Neural cell (in vitro differentiated cells): Measurements from ENCODE around the gene NT5C3A. TPM values are rescaled to one million over a fixed set of nuclear protein-coding genes. Genes with fewer than 3 reads are reported as not detected.

Experiments
- H2AFZ ChIP-seq: fragments of 200-600, 300-800 bp; sonication (generic), shearing (Covaris generic); 2 replicates; pipeline ENCODE4 v1.6.0; 2014; ENCODE audit warnings: low read depth, mild to moderate bottlenecking, antibody characterized with exemption, low read length, moderate library complexity
- H3F3A ChIP-seq: fragments of 200-600 bp; shearing (Covaris generic); 2 replicates; pipeline ENCODE4 v1.6.1; 2016; ENCODE audit warnings: mild to moderate bottlenecking, moderate library complexity, mixed read lengths, antibody characterized with exemption, low read length; ENCODE audit not compliant: insufficient read depth, poor library complexity, severe bottlenecking
- H3K27ac ChIP-seq: fragments of 200-600, 300-800 bp; sonication (generic), shearing (Covaris generic); 2 replicates; pipeline ENCODE4 v1.5.1; 2014; ENCODE audit warnings: mild to moderate bottlenecking, low read length, moderate library complexity
- H3K27me3 ChIP-seq: fragments of 300-800, 200-600 bp; sonication (generic), shearing (Covaris generic); 2 replicates; pipeline ENCODE4 v1.6.0; 2014; ENCODE audit warnings: mild to moderate bottlenecking, low read depth, low read length, moderate library complexity; ENCODE audit not compliant: insufficient read depth
- H3K36me3 ChIP-seq: fragments of 300-800, 200-600 bp; sonication (generic), shearing (Covaris generic); 2 replicates; pipeline ENCODE4 v1.5.1; 2014; ENCODE audit warnings: mild to moderate bottlenecking, antibody characterized with exemption, low read length, moderate library complexity; ENCODE audit not compliant: insufficient read depth
- H3K4me2 ChIP-seq: fragments of 300-800, 200-600 bp; sonication (generic), shearing (Covaris generic); 2 replicates; pipeline ENCODE4 v1.6.0; 2014; ENCODE audit warnings: mild to moderate bottlenecking, low read length
- H3K4me3 ChIP-seq: fragments of 300-800, 200-600 bp; sonication (generic), shearing (Covaris generic); 2 replicates; pipeline ENCODE4 v1.5.1; 2014; ENCODE audit warnings: mild to moderate bottlenecking, low read length, moderate library complexity
- H3K79me2 ChIP-seq: fragments of 200-600 bp; shearing (Covaris generic); replicated peaks from 2 replicates; pipeline ENCODE4 v1.6.0; 2014; ENCODE audit warnings: mild to moderate bottlenecking, low read length, moderate library complexity; ENCODE audit not compliant: insufficient read depth
- H3K9ac ChIP-seq: fragments of 300-800, 200-600 bp; sonication (generic), shearing (Covaris generic); 2 replicates; pipeline ENCODE4 v1.6.1; 2016; ENCODE audit warnings: mild to moderate bottlenecking, low read length, mixed read lengths
- H3K9me2 ChIP-seq: fragments of 200-600 bp; shearing (Covaris generic); 2 replicates; pipeline ENCODE4 v1.6.1; 2016; ENCODE audit warnings: mild to moderate bottlenecking, low read length, mixed read lengths; ENCODE audit not compliant: insufficient read depth
- H3K9me3 ChIP-seq: fragments of 200-600, 300-800 bp; sonication (generic), shearing (Covaris generic); 2 replicates; pipeline ENCODE4 v1.6.1; 2016; ENCODE audit warnings: mild to moderate bottlenecking, mixed run types, low read length, moderate library complexity, mixed read lengths
- H4K20me1 ChIP-seq: fragments of 200-600 bp; shearing (Covaris generic); 2 replicates; pipeline ENCODE4 v1.6.1; 2016; ENCODE audit warnings: mild to moderate bottlenecking, mixed run types; ENCODE audit not compliant: insufficient read depth
- CTCF ChIP-seq: fragments of 450-650 bp; IDR thresholded peaks from 2 replicates; pipeline ENCODE4 v1.5.1; 2014; ENCODE audit warnings: antibody characterized with exemption, mild to moderate bottlenecking, moderate library complexity; ENCODE audit not compliant: poor library complexity, severe bottlenecking
- EP300 ChIP-seq: fragments of 450-650 bp; conservative IDR thresholded peaks from 2 replicates; pipeline ENCODE4 v1.6.1; 2014; ENCODE audit warnings: antibody characterized with exemption, mild to moderate bottlenecking, moderate library complexity; ENCODE audit not compliant: poor library complexity, severe bottlenecking
- EZH2 ChIP-seq: fragments of 200-600, 300-800 bp; shearing (Covaris generic), sonication (generic); IDR thresholded peaks from 2 replicates; pipeline ENCODE4 v1.6.1; 2014; ENCODE audit warnings: antibody characterized with exemption, low read length, borderline replicate concordance, mild to moderate bottlenecking; ENCODE audit not compliant: insufficient read depth, poor library complexity, severe bottlenecking
- MXI1 ChIP-seq: fragments of 450-650 bp; conservative IDR thresholded peaks from 2 replicates; pipeline ENCODE4 v1.6.1; 2014; ENCODE audit warnings: antibody characterized with exemption, mild to moderate bottlenecking; ENCODE audit not compliant: poor library complexity, severe bottlenecking
- POLR2AphosphoS5 ChIP-seq: IDR thresholded peaks from 2 replicates; pipeline ENCODE4 v1.6.1; 2012
- RAD21 ChIP-seq: fragments of 450-650 bp; conservative IDR thresholded peaks from 2 replicates; pipeline ENCODE4 v1.6.1; 2014; ENCODE audit warnings: antibody characterized with exemption, mild to moderate bottlenecking, moderate library complexity
- REST ChIP-seq: IDR thresholded peaks from 2 replicates; pipeline ENCODE4 v1.6.1; 2012; ENCODE audit warnings: borderline replicate concordance
- SMC3 ChIP-seq: fragments of 450-650 bp; conservative IDR thresholded peaks from 2 replicates; pipeline ENCODE4 v1.6.1; 2014; ENCODE audit warnings: antibody characterized with exemption, mild to moderate bottlenecking, moderate library complexity; ENCODE audit not compliant: poor library complexity
- TAF1 ChIP-seq: IDR thresholded peaks from 2 replicates; pipeline ENCODE4 v1.6.1; 2012; ENCODE audit warnings: low read depth
- polyA plus RNA-seq: library from polyadenylated mRNA; depleted of rRNA; stranded (reverse); fragments of >200 nt; gene quantifications from 2 replicates; pipeline ENCODE4 v1.2.3, GENCODE V29; 2014

Gene NT5C3A
- polyA plus RNA-seq, 1 donor from 2014 or later: 99.2 TPM

- Histone ChIP-seq H3K4me3 (no peak overlapping the region), H2AFZ (no peak overlapping the region), H3K4me2 (no peak overlapping the region), H4K20me1 (no peaks in the 10 kb centered on the region), H3K9me2 (no peaks in the 10 kb centered on the region), H3F3A (no peaks in the 10 kb centered on the region), H3K79me2 (peaks cover 68% of the 10 kb centered on the region), H3K36me3 (no peaks in the 10 kb centered on the region), H3K9ac (no peak overlapping the region), H3K27me3 (no peaks in the 10 kb centered on the region), H3K27ac (no peak overlapping the region), H3K9me3 (no peaks in the 10 kb centered on the region)
- no peak for TF ChIP-seq POLR2AphosphoS5
- peak; percentile 75 for TF ChIP-seq CTCF
- peak; percentile 81 for TF ChIP-seq SMC3
- TF ChIP-seq TAF1: no peak
- TF ChIP-seq RAD21: peak; percentile 78
Observed at GRCh38 chr7:33050535-33051318, 11.8 kb downstream of the NT5C3A start.

- Histone ChIP-seq H3K79me2 (peaks cover 56% of the 10 kb centered on the region), H3K9ac (no peak overlapping the region), H3K9me2 (no peaks in the 10 kb centered on the region), H3K36me3 (no peaks in the 10 kb centered on the region), H3K9me3 (no peaks in the 10 kb centered on the region), H3F3A (no peaks in the 10 kb centered on the region), H3K4me3 (no peak overlapping the region), H3K27me3 (no peaks in the 10 kb centered on the region), H3K27ac (no peak overlapping the region), H2AFZ (no peak overlapping the region), H4K20me1 (no peaks in the 10 kb centered on the region), H3K4me2 (no peak overlapping the region)
- TF ChIP-seq MXI1 (no peak), SMC3 (no peak), EZH2 (no peak), CTCF (no peak), TAF1 (no peak), EP300 (no peak), POLR2AphosphoS5 (no peak), RAD21 (no peak), REST (no peak)
Observed at GRCh38 chr7:33048704-33049103, 13.9 kb downstream of the NT5C3A start.
